CD4-positive, alpha-beta memory T cell (primary cell): ENCODE data around the gene RHOBTB3. TPM values are rescaled to one million over a fixed set of nuclear protein-coding genes. Genes with fewer than 3 reads are reported as not detected.
A peak's percentile ranks its signal among the peaks of the same experiment; 100 is the strongest.

ENCODE experiments used
- CTCF ChIA-PET: fragments of 350-600 bp; sonication (Branson Sonifier 250); formaldehyde crosslinking; loops from one replicate; lab custom pipeline; 2021; ENCODE audit warnings: inconsistent platforms; ENCODE audit not compliant: partially characterized antibody; lab: Charles Lee
- POLR2A ChIA-PET: fragments of 350-600 bp; sonication (Branson Sonifier 250); formaldehyde crosslinking; loops from one replicate; lab custom pipeline; 2021; ENCODE audit not compliant: partially characterized antibody; lab: Charles Lee
- DNase-seq, 5 donors: peaks; one replicate each; pipeline versions ENCODE4 v3.0.0 to v3.0.0-alpha.2; 2020 to 2022; ENCODE audit warnings: mixed read lengths in 1 of 5
- H3K27ac ChIP-seq: one replicate; pipeline ENCODE4 v1.7.0; 2013; ENCODE audit warnings: low read depth, low read length
- H3K27me3 ChIP-seq: 2 replicates; pipeline ENCODE4 v1.7.0; 2013; ENCODE audit warnings: mild to moderate bottlenecking, low read length, moderate library complexity; ENCODE audit not compliant: insufficient read depth
- H3K36me3 ChIP-seq: 2 replicates; pipeline ENCODE4 v1.7.0; 2013; ENCODE audit warnings: mild to moderate bottlenecking, low read length, moderate library complexity; ENCODE audit not compliant: insufficient read depth
- H3K4me1 ChIP-seq: 2 replicates; pipeline ENCODE4 v1.7.0; 2013; ENCODE audit warnings: mild to moderate bottlenecking, low read length, moderate library complexity; ENCODE audit not compliant: insufficient read depth
- H3K4me3 ChIP-seq, 2 donors: one replicate each; pipeline ENCODE4 v1.7.0; 2013; ENCODE audit warnings: low read length in 2 of 2, mild to moderate bottlenecking in 1 of 2
- H3K9me3 ChIP-seq, 2 donors: one replicate each; pipeline ENCODE4 v1.7.0; 2013; ENCODE audit warnings: low read length in 2 of 2, control low read depth in 1 of 2; ENCODE audit not compliant: control insufficient read depth in 1 of 2
- H3K27ac Mint-ChIP-seq, 7 donors: one replicate each; pipeline ENCODE4 v1.8.0; 2020 to 2021; ENCODE audit warnings: mixed read lengths in 7 of 7, mild to moderate bottlenecking in 6 of 7, inconsistent platforms in 3 of 7, moderate library complexity in 3 of 7
- H3K27me3 Mint-ChIP-seq, 2 donors: one replicate each; pipeline ENCODE4 v1.8.0; 2020 to 2021; ENCODE audit warnings: mixed read lengths in 2 of 2
- H3K36me3 Mint-ChIP-seq, 2 donors: one replicate each; pipeline ENCODE4 v1.8.0; 2020 to 2021; ENCODE audit warnings: mixed read lengths in 2 of 2, inconsistent platforms in 1 of 2, mild to moderate bottlenecking in 1 of 2
- H3K4me1 Mint-ChIP-seq, 4 donors: one replicate each; pipeline ENCODE4 v1.8.0; 2020 to 2021; ENCODE audit warnings: mixed read lengths in 4 of 4, mild to moderate bottlenecking in 1 of 4
- H3K4me3 Mint-ChIP-seq, 8 donors: one replicate each; pipeline ENCODE4 v1.8.0; 2020 to 2021; ENCODE audit warnings: mixed read lengths in 8 of 8, mild to moderate bottlenecking in 7 of 8, moderate library complexity in 6 of 8, inconsistent platforms in 3 of 8
- H3K9me3 Mint-ChIP-seq, 8 donors: one replicate each; pipeline ENCODE4 v1.8.0; 2020 to 2021; ENCODE audit warnings: mixed read lengths in 8 of 8, mild to moderate bottlenecking in 5 of 8, inconsistent platforms in 3 of 8, moderate library complexity in 1 of 8
- intact Hi-C: fragments of 100-400 bp; cut with micrococcal nuclease; formaldehyde crosslinking; loops from one replicate; pipeline ENCODE4 v1.15.1; 2023
- polyA plus RNA-seq, 2 donors: library from polyadenylated mRNA; unstranded; fragments of 300-500 nt; fragmentation: Illumina TruSeq; gene quantifications; one replicate each; pipeline ENCODE4 v1.2.3, GENCODE V29; 2021
- total RNA-seq, 2 experiments: library from RNA; stranded (reverse); gene quantifications; one replicate each; pipeline ENCODE4 v1.2.3, GENCODE V29; 2021

RHOBTB3 gene
- total and polyA plus RNA-seq, 4 experiments from 2014 or later: 0.32 to 1.8 (median 1.1) TPM

GRCh38 chr5:95800553-95800952, 69.4 kb downstream of the RHOBTB3 start:
- intact Hi-C loops: no loop called here
- Mint-ChIP-seq H3K27ac (peak overlapping the region in 1 of 7 donors; percentile 25), H3K4me3 (no peak overlapping the region), H3K27me3 (no peaks in the 10 kb centered on the region), H3K9me3 (peaks cover 0 to 1% (median 0%) of the 10 kb centered on the region in 8 donors), H3K36me3 (peaks cover 5 to 11% of the 10 kb centered on the region in 2 donors), H3K4me1 (peaks cover 0 to 7% (median 4%) of the 10 kb centered on the region in 4 donors)
- H3K4me1 ChIP-seq: no peaks in the 10 kb centered on the region
- H3K9me3 ChIP-seq: no peaks in the 10 kb centered on the region
- H3K36me3 ChIP-seq: no peaks in the 10 kb centered on the region
- no peak overlapping the region for H3K4me3 ChIP-seq
- ChIA-PET CTCF (interaction anchor here (1.0 to 10.7 kb wide), 2 partner anchors 17 to 46 kb away, joined by 3 to 116 read pairs; no protein-coding TSS in a partner anchor), POLR2A (interaction anchor here (0.7 kb wide), 1 partner anchor 22 kb away, joined by 4 read pairs; the partner anchor contains the start of gene GLRX)
- DNase-seq: no peak
- H3K27me3 ChIP-seq: no peaks in the 10 kb centered on the region
- no peak overlapping the region for H3K27ac ChIP-seq

- H3K4me3 Mint-ChIP-seq: no peak overlapping the region
- H3K27ac Mint-ChIP-seq: no peak overlapping the region
- DNase-seq: no peak
- peaks cover 0 to 7% (median 4%) of the 10 kb centered on the region in 4 donors for H3K4me1 Mint-ChIP-seq
- Histone ChIP-seq H3K9me3 (no peaks in the 10 kb centered on the region), H3K27me3 (no peaks in the 10 kb centered on the region), H3K4me1 (no peaks in the 10 kb centered on the region), H3K4me3 (no peak overlapping the region), H3K27ac (no peak overlapping the region), H3K36me3 (no peaks in the 10 kb centered on the region)
- H3K9me3 Mint-ChIP-seq: peaks cover 0 to 1% (median 0%) of the 10 kb centered on the region in 8 donors
- peaks cover 5 to 11% of the 10 kb centered on the region in 2 donors for H3K36me3 Mint-ChIP-seq
- CTCF ChIA-PET: interaction anchor here (1.6 to 10.7 kb wide), 2 partner anchors 18 to 42 kb away, joined by 7 to 116 read pairs; no protein-coding TSS in a partner anchor
- intact Hi-C loops: no loop called here
- POLR2A ChIA-PET: interaction anchor here (0.7 kb wide), 1 partner anchor 21 kb away, joined by 4 read pairs; the partner anchor contains the start of gene GLRX
- H3K27me3 Mint-ChIP-seq: no peaks in the 10 kb centered on the region
Observed at GRCh38 chr5:95801532-95801931, 70.4 kb downstream of the RHOBTB3 start.

GRCh38 chr5:95801961-95802360, 70.8 kb downstream of the RHOBTB3 start:
- H3K4me1 Mint-ChIP-seq: peaks cover 0 to 7% (median 4%) of the 10 kb centered on the region in 4 donors
- H3K9me3 Mint-ChIP-seq: peaks cover 0 to 1% (median 0%) of the 10 kb centered on the region in 8 donors
- Histone ChIP-seq H3K4me1 (no peaks in the 10 kb centered on the region), H3K27ac (no peak overlapping the region), H3K4me3 (no peak overlapping the region), H3K27me3 (no peaks in the 10 kb centered on the region), H3K36me3 (no peaks in the 10 kb centered on the region), H3K9me3 (no peaks in the 10 kb centered on the region)
- H3K4me3 Mint-ChIP-seq: no peak overlapping the region
- DNase-seq: no peak
- ChIA-PET CTCF (interaction anchor here (1.4 to 10.7 kb wide), 3 partner anchors 18 to 45 kb away, joined by 3 to 116 read pairs (median 7); no protein-coding TSS in a partner anchor), POLR2A (interaction anchor here (1.1 kb wide), 1 partner anchor 22 kb away, joined by 3 read pairs; no protein-coding TSS in a partner anchor)
- no peak overlapping the region for H3K27ac Mint-ChIP-seq
- no peaks in the 10 kb centered on the region for H3K27me3 Mint-ChIP-seq
- intact Hi-C loops: no loop called here
- peaks cover 5 to 11% of the 10 kb centered on the region in 2 donors for H3K36me3 Mint-ChIP-seq

GRCh38 chr5:95803271-95804148, 72.4 kb downstream of the RHOBTB3 start:
- DNase-seq: no peak
- Mint-ChIP-seq H3K36me3 (peaks cover 5 to 11% of the 10 kb centered on the region in 2 donors), H3K27ac (peak overlapping the region in 1 of 7 donors; percentile 14), H3K4me1 (peaks cover 8 to 18% (median 13%) of the 10 kb centered on the region in 4 donors), H3K27me3 (no peaks in the 10 kb centered on the region), H3K4me3 (no peak overlapping the region), H3K9me3 (peaks cover 0 to 1% (median 0%) of the 10 kb centered on the region in 8 donors)
- CTCF ChIA-PET: interaction anchor here (1.1 to 10.7 kb wide), 6 partner anchors 15 to 43 kb away, joined by 3 to 116 read pairs (median 4); no protein-coding TSS in a partner anchor
- H3K9me3 ChIP-seq: no peaks in the 10 kb centered on the region
- no peaks in the 10 kb centered on the region for H3K27me3 ChIP-seq
- H3K36me3 ChIP-seq: no peaks in the 10 kb centered on the region
- POLR2A ChIA-PET: interaction anchor here (0.7 to 1.2 kb wide), 2 partner anchors 19 to 38 kb away, joined by 3 to 6 read pairs; no protein-coding TSS in a partner anchor
- intact Hi-C loops: no loop called here
- peaks cover 13% of the 10 kb centered on the region for H3K4me1 ChIP-seq
- no peak overlapping the region for H3K27ac ChIP-seq
- H3K4me3 ChIP-seq: no peak overlapping the region

GRCh38 chr5:95804736-95805539, 73.8 kb downstream of the RHOBTB3 start:
- Histone ChIP-seq H3K4me3 (no peak overlapping the region), H3K27me3 (no peaks in the 10 kb centered on the region), H3K36me3 (no peaks in the 10 kb centered on the region), H3K4me1 (peaks cover 27% of the 10 kb centered on the region), H3K9me3 (no peaks in the 10 kb centered on the region), H3K27ac (no peak overlapping the region)
- H3K4me3 Mint-ChIP-seq: no peak overlapping the region
- intact Hi-C loops: no loop called here
- no peaks in the 10 kb centered on the region for H3K27me3 Mint-ChIP-seq
- H3K4me1 Mint-ChIP-seq: peaks cover 21 to 32% (median 27%) of the 10 kb centered on the region in 4 donors
- H3K27ac Mint-ChIP-seq: peak overlapping the region in 1 of 7 donors; percentile 4
- ChIA-PET CTCF (interaction anchor here (1.1 to 10.7 kb wide), 4 partner anchors 13 to 41 kb away, joined by 4 to 116 read pairs (median 5); no protein-coding TSS in a partner anchor), POLR2A (interaction anchor here (1.4 to 1.6 kb wide), 2 partner anchors 12 to 29 kb away, joined by 4 to 5 read pairs; no protein-coding TSS in a partner anchor)
- H3K36me3 Mint-ChIP-seq: peaks cover 5 to 11% of the 10 kb centered on the region in 2 donors
- no peak for DNase-seq
- no peaks in the 10 kb centered on the region for H3K9me3 Mint-ChIP-seq

GRCh38 chr5:95806687-95807086, 75.6 kb downstream of the RHOBTB3 start:
- Histone ChIP-seq H3K36me3 (no peaks in the 10 kb centered on the region), H3K27me3 (no peaks in the 10 kb centered on the region), H3K9me3 (no peaks in the 10 kb centered on the region), H3K4me3 (no peak overlapping the region), H3K27ac (no peak overlapping the region), H3K4me1 (peaks cover 41% of the 10 kb centered on the region)
- peaks cover 32 to 49% (median 39%) of the 10 kb centered on the region in 4 donors for H3K4me1 Mint-ChIP-seq
- POLR2A ChIA-PET: interaction anchor here (1.6 to 6.5 kb wide), 3 partner anchors 10 to 29 kb away, joined by 4 to 140 read pairs (median 92); partner anchors contain the start of gene GLRX
- H3K36me3 Mint-ChIP-seq: peaks cover 7 to 13% of the 10 kb centered on the region in 2 donors
- no peak overlapping the region for H3K4me3 Mint-ChIP-seq
- DNase-seq: no peak
- no peaks in the 10 kb centered on the region for H3K9me3 Mint-ChIP-seq
- intact Hi-C loops: no loop called here
- H3K27me3 Mint-ChIP-seq: no peaks in the 10 kb centered on the region
- CTCF ChIA-PET: interaction anchor here (1.8 to 10.7 kb wide), 6 partner anchors 15 to 529 kb away, joined by 4 to 116 read pairs (median 34); partner anchors contain the start of gene GLRX
- peak overlapping the region in 2 of 7 donors; percentile 27 to 31 for H3K27ac Mint-ChIP-seq
